Prostate gland (tissue), 2 donors: ENCODE results near the gene NINJ2. TPM values are rescaled to one million over a fixed set of nuclear protein-coding genes. Genes with fewer than 3 reads are reported as not detected.
"Not testable (repeated sequence)": the region's sequence is repeated elsewhere in the genome, so short reads cannot be mapped to it uniquely, and the experiment has no call there.

Experiments used
- DNase-seq: peaks from one replicate; pipeline ENCODE4 v3.0.0-alpha.2; 2019; ENCODE audit warnings: low spot score
- H3K27ac ChIP-seq, 2 donors: fragments of 200-600 bp; sonication (generic); 2 replicates each; pipeline ENCODE4 v1.5.1; 2017 to 2019
- H3K27me3 ChIP-seq: fragments of 200-600 bp; sonication (generic); replicated peaks from 2 replicates; pipeline ENCODE4 v1.5.1; 2019; ENCODE audit not compliant: insufficient read depth
- H3K36me3 ChIP-seq, 2 donors: fragments of 200-600 bp; sonication (generic); 1 replicate in 1 of 2; 2 replicates in 1 of 2; pipeline versions ENCODE4 v1.5.1 to v1.8.1; 2017 to 2019
- H3K4me1 ChIP-seq: fragments of 200-600 bp; sonication (generic); replicated peaks from 2 replicates; pipeline ENCODE4 v1.5.1; 2019
- H3K4me3 ChIP-seq, 2 donors: fragments of 200-600 bp; sonication (generic); 2 replicates each; pipeline ENCODE4 v1.5.1; 2017 to 2019
- H3K9me3 ChIP-seq: fragments of 200-600 bp; sonication (generic); 2 replicates; pipeline ENCODE4 v1.5.1; 2017
- POLR2A ChIP-seq: fragments of 450-650 bp; IDR thresholded peaks from one replicate; pipeline ENCODE4 v1.6.1; 2016; ENCODE audit warnings: antibody characterized with exemption, mild to moderate bottlenecking
- POLR2AphosphoS5 ChIP-seq: sonication (generic); formaldehyde crosslinking; IDR thresholded peaks from one replicate; pipeline ENCODE4 v1.6.1; 2017; ENCODE audit warnings: antibody characterized with exemption
- WGBS: methylation state at CpG from one replicate; pipeline ENCODE4 v1.1.5; 2018; 5-methylcytosine and 5-hydroxymethylcytosine counted together
- intact Hi-C: fragments of 100-400 bp; cut with DNase I; formaldehyde crosslinking; loops from one replicate; pipeline ENCODE4 v1.14.2; 2022
- total RNA-seq, 2 donors: library from RNA; depleted of rRNA; stranded (reverse); fragments of >200 nt; gene quantifications; one replicate each; pipeline ENCODE4 v1.1.0, GENCODE V29; 2016
- TF ChIP-seq, protein P1 (sequence below), 4 experiments: fragments of 200-600 bp in 2 of 4; fragments of 450-650 bp in 2 of 4; sonication (generic) in 2 of 4; IDR thresholded peaks; 1 replicate in 3 of 4; 2 replicates in 1 of 4; pipeline ENCODE4 v1.5.1; 2016 to 2019; ENCODE audit warnings: antibody characterized with exemption in 4 of 4, mild to moderate bottlenecking in 2 of 4, moderate library complexity in 2 of 4

Gene NINJ2
- total RNA-seq, 2 donors from 2014 or later = 1.1 to 17.3 TPM

DNA sequence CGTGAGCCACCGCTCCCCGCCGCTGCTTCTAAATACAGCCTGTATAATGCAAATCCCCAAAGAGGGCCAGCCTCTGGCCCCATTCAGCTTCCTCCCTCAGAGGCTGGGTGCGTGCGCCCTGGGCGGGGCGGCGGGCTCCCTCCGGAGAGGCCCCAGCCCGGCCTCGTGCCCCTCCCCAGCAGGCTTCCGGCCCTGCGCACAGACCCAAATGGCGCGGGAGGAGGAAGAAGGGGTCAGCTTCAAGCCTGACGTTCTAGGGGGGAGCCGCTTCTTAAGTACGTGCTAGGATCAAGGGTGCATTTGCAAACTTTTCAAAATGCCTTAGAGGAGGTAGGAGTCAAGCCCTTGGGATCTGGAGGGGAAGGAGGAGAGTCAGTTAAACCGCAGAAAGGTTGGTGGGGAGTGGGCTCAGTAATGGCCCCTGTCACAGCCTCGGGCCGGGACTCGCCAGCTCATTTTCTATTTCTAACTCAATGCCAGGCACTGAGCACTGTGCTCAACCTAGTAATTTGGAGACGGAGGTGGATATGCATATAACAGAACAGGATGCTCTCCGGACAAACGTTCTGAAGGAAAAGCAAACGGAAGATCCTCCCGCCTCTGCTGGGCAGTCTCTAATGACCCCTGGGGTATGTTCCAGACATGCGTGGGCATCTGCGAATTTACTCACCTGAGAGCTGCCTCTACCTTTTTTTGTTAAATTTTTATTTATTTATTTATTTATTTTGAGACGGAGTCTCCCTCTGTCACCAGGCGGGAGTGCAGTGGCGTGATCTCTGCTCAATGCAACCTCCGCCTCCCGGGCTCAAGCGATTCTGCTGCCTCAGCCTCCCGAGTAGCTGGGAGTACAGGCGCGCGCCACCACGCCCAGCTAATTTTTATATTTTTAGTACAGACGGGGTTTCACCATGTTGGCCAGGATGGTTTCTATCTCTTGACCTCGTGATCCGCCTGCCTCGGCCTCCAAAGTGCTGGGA lies 32.3 kb downstream of the NINJ2 start:
- no peak overlapping the region for H3K4me3 ChIP-seq
- 86% methylated on average over 45 of the region's 45 CpGs for whole genome bisulfite sequencing
- intact Hi-C loops = no loop called here

DNA sequence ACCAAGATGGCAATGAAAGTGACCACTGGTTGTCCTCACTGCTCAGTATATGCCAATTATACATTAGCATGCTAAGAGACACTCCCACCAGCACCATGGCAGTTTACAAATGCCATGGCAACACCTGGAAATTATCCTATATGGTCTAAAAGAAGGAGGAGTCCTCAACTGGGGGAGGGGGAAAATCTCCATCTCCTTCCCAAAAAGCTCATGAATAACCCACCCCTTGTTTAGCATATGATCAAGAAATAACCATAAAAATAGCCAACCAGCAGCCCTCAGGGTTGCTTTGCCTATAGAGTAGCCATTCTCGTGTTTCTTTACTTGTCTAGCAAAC lies 34.5 kb downstream of the NINJ2 start:
- H3K4me1 ChIP-seq, H3K4me3 ChIP-seq, H3K9me3 ChIP-seq, intact Hi-C loops, H3K27me3 ChIP-seq, H3K36me3 ChIP-seq, H3K27ac ChIP-seq, DNase-seq: not testable (repeated sequence)
- WGBS = 100% methylated on average over 1 of the region's 1 CpG

More for the DNA sequence above, 32.3 kb downstream of the NINJ2 start:
- Histone ChIP-seq H3K27me3 (no peaks in the 10 kb centered on the region), H3K9me3 (no peaks in the 10 kb centered on the region), H3K36me3 (no peaks in the 10 kb centered on the region), H3K4me1 (peaks cover 7% of the 10 kb centered on the region), H3K27ac (no peak overlapping the region)
- TF ChIP-seq POLR2AphosphoS5 (no peak), POLR2A (no peak)
- TF ChIP-seq, protein P1, sequence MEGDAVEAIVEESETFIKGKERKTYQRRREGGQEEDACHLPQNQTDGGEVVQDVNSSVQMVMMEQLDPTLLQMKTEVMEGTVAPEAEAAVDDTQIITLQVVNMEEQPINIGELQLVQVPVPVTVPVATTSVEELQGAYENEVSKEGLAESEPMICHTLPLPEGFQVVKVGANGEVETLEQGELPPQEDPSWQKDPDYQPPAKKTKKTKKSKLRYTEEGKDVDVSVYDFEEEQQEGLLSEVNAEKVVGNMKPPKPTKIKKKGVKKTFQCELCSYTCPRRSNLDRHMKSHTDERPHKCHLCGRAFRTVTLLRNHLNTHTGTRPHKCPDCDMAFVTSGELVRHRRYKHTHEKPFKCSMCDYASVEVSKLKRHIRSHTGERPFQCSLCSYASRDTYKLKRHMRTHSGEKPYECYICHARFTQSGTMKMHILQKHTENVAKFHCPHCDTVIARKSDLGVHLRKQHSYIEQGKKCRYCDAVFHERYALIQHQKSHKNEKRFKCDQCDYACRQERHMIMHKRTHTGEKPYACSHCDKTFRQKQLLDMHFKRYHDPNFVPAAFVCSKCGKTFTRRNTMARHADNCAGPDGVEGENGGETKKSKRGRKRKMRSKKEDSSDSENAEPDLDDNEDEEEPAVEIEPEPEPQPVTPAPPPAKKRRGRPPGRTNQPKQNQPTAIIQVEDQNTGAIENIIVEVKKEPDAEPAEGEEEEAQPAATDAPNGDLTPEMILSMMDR (IDR thresholded peaks at IDR 0.05) = no peak
- no peak for DNase-seq

- Histone ChIP-seq H3K9me3 (no peaks in the 10 kb centered on the region), H3K4me1 (peaks cover 7% of the 10 kb centered on the region), H3K36me3 (no peaks in the 10 kb centered on the region), H3K27me3 (no peaks in the 10 kb centered on the region), H3K4me3 (no peak overlapping the region), H3K27ac (no peak overlapping the region)
- WGBS = 88% methylated on average over 13 of the region's 13 CpGs
- TF ChIP-seq POLR2A (no peak), POLR2AphosphoS5 (no peak)
- TF ChIP-seq, protein P1 (IDR thresholded peaks at IDR 0.05) = no peak
- intact Hi-C loops = no loop called here
- DNase-seq = no peak
Observed at GRCh38 chr12:627863-628741, 35.1 kb downstream of the NINJ2 start.

DNA sequence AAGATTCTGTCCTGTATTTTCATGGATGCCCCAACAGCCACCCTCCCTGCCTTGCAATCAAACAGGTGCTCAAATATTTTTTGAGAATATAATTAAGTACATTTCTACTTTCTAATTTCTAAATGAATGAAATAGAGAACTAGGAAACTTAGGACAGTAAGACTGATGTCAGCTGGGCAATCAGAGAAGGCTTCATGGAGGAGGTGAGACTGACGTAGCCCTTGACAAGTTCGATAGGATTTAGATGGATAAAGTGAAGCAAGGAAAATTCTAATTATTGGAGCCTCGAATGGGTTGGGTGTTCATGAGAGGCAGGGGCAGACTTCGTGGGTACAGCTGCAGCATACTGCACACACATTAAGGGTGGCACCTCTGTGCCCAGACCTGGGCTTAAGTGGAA lies 36.0 kb downstream of the NINJ2 start:
- intact Hi-C loops = no loop called here
- no peak for DNase-seq
- Histone ChIP-seq H3K9me3 (no peaks in the 10 kb centered on the region), H3K4me3 (no peak overlapping the region), H3K36me3 (no peaks in the 10 kb centered on the region), H3K4me1 (peaks cover 5% of the 10 kb centered on the region), H3K27ac (no peak overlapping the region), H3K27me3 (no peaks in the 10 kb centered on the region)
- TF ChIP-seq POLR2AphosphoS5 (no peak), POLR2A (no peak)
- TF ChIP-seq, protein P1 (IDR thresholded peaks at IDR 0.05) = no peak
- 92% methylated on average over 4 of the region's 4 CpGs for WGBS

GRCh38 chr12:625998-626397 lies 37.2 kb downstream of the NINJ2 start:
- TF ChIP-seq, protein P1 (IDR thresholded peaks at IDR 0.05) = no peak
- no peak for TF ChIP-seq POLR2A
- TF ChIP-seq POLR2AphosphoS5 = no peak
- Histone ChIP-seq H3K4me1 (no peaks in the 10 kb centered on the region), H3K36me3 (no peaks in the 10 kb centered on the region), H3K9me3 (no peaks in the 10 kb centered on the region), H3K4me3 (no peak overlapping the region), H3K27ac (no peak overlapping the region), H3K27me3 (no peaks in the 10 kb centered on the region)
- WGBS = 98% methylated on average over 3 of the region's 3 CpGs
- DNase-seq = no peak
- intact Hi-C loops = no loop called here
